Caco-2 (cell line): ENCODE results near the gene PROSER2. TPM values are rescaled to one million over a fixed set of nuclear protein-coding genes. Genes with fewer than 3 reads are reported as not detected.

ENCODE experiments used
- BruUV-seq: library from RNA; stranded (reverse); fragments of 400-500 nt; replicated peaks from 2 replicates; lab custom pipeline; 2021; lab: Mats Ljungman, UMichigan
- CTCF ChIA-PET: fragments of 300-600 bp; sonication (Branson Sonifier 250); formaldehyde crosslinking; loops from one replicate; lab custom pipeline; 2022; ENCODE audit warnings: antibody characterized with exemption; lab: Charles Lee
- POLR2A ChIA-PET: fragments of 300-600 bp; sonication (Branson Sonifier 250); formaldehyde crosslinking; loops from one replicate; lab custom pipeline; 2022; ENCODE audit warnings: antibody characterized with exemption; lab: Charles Lee
- DNase-seq, 2 experiments: peaks; one replicate each; pipeline versions ENCODE4 v3.0.0 to v3.0.0-alpha.2; 2020 to 2022
- H3K27me3 ChIP-seq: replicated peaks from 2 replicates; pipeline ENCODE4 v1.6.0; 2011; ENCODE audit warnings: low read length; ENCODE audit not compliant: control insufficient read depth, insufficient read depth
- H3K36me3 ChIP-seq: 2 replicates; pipeline ENCODE4 v1.5.1; 2011; ENCODE audit warnings: low read length; ENCODE audit not compliant: control insufficient read depth, insufficient read depth
- H3K4me1 ChIP-seq: fragments of 250-450 bp; sonication (Bioruptor Pico); 2 replicates; pipeline ENCODE4 v1.5.1; 2020; ENCODE audit warnings: mild to moderate bottlenecking
- H3K4me3 ChIP-seq: 2 replicates; pipeline ENCODE4 v1.5.1; 2011; ENCODE audit warnings: low read depth, mild to moderate bottlenecking, control low read depth, low read length
- H3K9me3 ChIP-seq: fragments of 250-450 bp; sonication (Bioruptor Pico); 2 replicates; pipeline ENCODE4 v1.5.1; 2020; ENCODE audit warnings: mild to moderate bottlenecking, moderate library complexity
- H3K27ac Mint-ChIP-seq: one replicate; pipeline ENCODE4 v1.8.0; 2022; ENCODE audit warnings: mixed read lengths; ENCODE audit not compliant: unreplicated experiment
- H3K27me3 Mint-ChIP-seq: one replicate; pipeline ENCODE4 v1.8.0; 2022; ENCODE audit warnings: mixed read lengths; ENCODE audit not compliant: insufficient read depth, unreplicated experiment
- H3K36me3 Mint-ChIP-seq: one replicate; pipeline ENCODE4 v1.8.0; 2022; ENCODE audit warnings: mild to moderate bottlenecking, mixed read lengths; ENCODE audit not compliant: insufficient read depth, unreplicated experiment
- H3K4me1 Mint-ChIP-seq: one replicate; pipeline ENCODE4 v1.8.0; 2022; ENCODE audit warnings: low read depth, mixed read lengths; ENCODE audit not compliant: unreplicated experiment
- H3K4me3 Mint-ChIP-seq: one replicate; pipeline ENCODE4 v1.8.0; 2022; ENCODE audit warnings: mild to moderate bottlenecking, moderate library complexity, mixed read lengths; ENCODE audit not compliant: unreplicated experiment
- H3K9me3 Mint-ChIP-seq: one replicate; pipeline ENCODE4 v1.8.0; 2022; ENCODE audit warnings: mixed read lengths; ENCODE audit not compliant: unreplicated experiment
- CTCF ChIP-seq, 2 experiments: fragments of 200-600 bp in 1 of 2; IDR thresholded peaks; 1 replicate in 1 of 2; 2 replicates in 1 of 2; pipeline versions ENCODE4 v1.5.1 to v1.8.0; 2011 to 2022; ENCODE audit warnings: antibody characterized with exemption in 1 of 2, control low read depth in 1 of 2, inconsistent platforms in 1 of 2, low read depth in 1 of 2, low read length in 1 of 2, mild to moderate bottlenecking in 1 of 2, moderate library complexity in 1 of 2; ENCODE audit not compliant: insufficient read depth in 1 of 2, severe bottlenecking in 1 of 2, unreplicated experiment in 1 of 2
- intact Hi-C: fragments of 100-400 bp; cut with micrococcal nuclease; formaldehyde crosslinking; loops from one replicate; pipeline ENCODE4 v1.10.0; 2022; ENCODE audit not compliant: unreplicated experiment
- total RNA-seq: library from RNA; stranded (reverse); gene quantifications from 2 replicates; pipeline ENCODE4 v1.2.3, GENCODE V29; 2022

The PROSER2 gene
- total RNA-seq, 1 experiment from 2014 or later: 134 TPM

GRCh38 chr10:11795101-11795920 is 27.8 kb upstream of the PROSER2 start:
- H3K27me3 Mint-ChIP-seq: no peaks in the 10 kb centered on the region
- peaks cover 46% of the 10 kb centered on the region for H3K4me1 Mint-ChIP-seq
- CTCF ChIA-PET: interaction anchor here (0.7 to 3.9 kb wide), 6 partner anchors 13 to 155 kb away, joined by 6 to 47 read pairs (median 10); no protein-coding TSS in a partner anchor
- intact Hi-C loops: no loop called here
- Histone ChIP-seq H3K27me3 (no peaks in the 10 kb centered on the region), H3K4me3 (no peak overlapping the region), H3K36me3 (no peaks in the 10 kb centered on the region), H3K4me1 (peaks cover 38% of the 10 kb centered on the region), H3K9me3 (no peaks in the 10 kb centered on the region)
- no TSS peak for BruUV-seq
- H3K4me3 Mint-ChIP-seq: peak overlapping the region; percentile 16
- H3K27ac Mint-ChIP-seq: peak overlapping the region; percentile 92
- no peak for TF ChIP-seq CTCF (IDR thresholded peaks at IDR 0.05; ENCODE audit: insufficient read depth in 1 of 2, low read depth in 1 of 2, low read length in 1 of 2, severe bottlenecking in 1 of 2, unreplicated experiment in 1 of 2)
- H3K36me3 Mint-ChIP-seq: peaks cover 16% of the 10 kb centered on the region
- H3K9me3 Mint-ChIP-seq: no peaks in the 10 kb centered on the region
- POLR2A ChIA-PET: interaction anchor here (0.6 to 2.8 kb wide), 8 partner anchors 25 to 1106 kb away, joined by 3 to 39 read pairs (median 4); no protein-coding TSS in a partner anchor
- peak in 1 of 2 experiments; percentile 38 for DNase-seq

GRCh38 chr10:11796474-11796873 is 26.7 kb upstream of the PROSER2 start:
- DNase-seq: no peak
- no peaks in the 10 kb centered on the region for H3K27me3 ChIP-seq
- peaks cover 16% of the 10 kb centered on the region for H3K36me3 Mint-ChIP-seq
- H3K9me3 ChIP-seq: no peaks in the 10 kb centered on the region
- BruUV-seq: no TSS peak
- H3K27ac Mint-ChIP-seq: no peak overlapping the region
- POLR2A ChIA-PET: interaction anchor here (0.6 to 0.7 kb wide), 2 partner anchors 21 to 843 kb away, joined by 4 to 6 read pairs; no protein-coding TSS in a partner anchor
- TF ChIP-seq CTCF (IDR thresholded peaks at IDR 0.05; ENCODE audit: insufficient read depth in 1 of 2, low read depth in 1 of 2, low read length in 1 of 2, severe bottlenecking in 1 of 2, unreplicated experiment in 1 of 2): no peak
- peaks cover 38% of the 10 kb centered on the region for H3K4me1 ChIP-seq
- intact Hi-C loops: no loop called here
- no peaks in the 10 kb centered on the region for H3K9me3 Mint-ChIP-seq
- H3K27me3 Mint-ChIP-seq: no peaks in the 10 kb centered on the region
- no peak overlapping the region for H3K4me3 Mint-ChIP-seq
- H3K36me3 ChIP-seq: no peaks in the 10 kb centered on the region
- no peak overlapping the region for H3K4me3 ChIP-seq
- CTCF ChIA-PET: no interaction called here
- peaks cover 46% of the 10 kb centered on the region for H3K4me1 Mint-ChIP-seq

- no peak overlapping the region for H3K4me3 ChIP-seq
- H3K27me3 Mint-ChIP-seq: no peaks in the 10 kb centered on the region
- DNase-seq: no peak
- H3K4me3 Mint-ChIP-seq: no peak overlapping the region
- no peaks in the 10 kb centered on the region for H3K27me3 ChIP-seq
- H3K9me3 Mint-ChIP-seq: no peaks in the 10 kb centered on the region
- ChIA-PET POLR2A (interaction anchor here (0.7 kb wide), 1 partner anchor 842 kb away, joined by 6 read pairs; no protein-coding TSS in a partner anchor), CTCF (no interaction called here)
- H3K9me3 ChIP-seq: no peaks in the 10 kb centered on the region
- no peak for TF ChIP-seq CTCF (IDR thresholded peaks at IDR 0.05; ENCODE audit: insufficient read depth in 1 of 2, low read depth in 1 of 2, low read length in 1 of 2, severe bottlenecking in 1 of 2, unreplicated experiment in 1 of 2)
- intact Hi-C loops: no loop called here
- H3K4me1 Mint-ChIP-seq: peaks cover 41% of the 10 kb centered on the region
- peaks cover 36% of the 10 kb centered on the region for H3K4me1 ChIP-seq
- no TSS peak for BruUV-seq
- peak overlapping the region; percentile 27 for H3K27ac Mint-ChIP-seq
- H3K36me3 ChIP-seq: no peaks in the 10 kb centered on the region
- peaks cover 11% of the 10 kb centered on the region for H3K36me3 Mint-ChIP-seq
Measured at GRCh38 chr10:11797281-11797680, 25.9 kb upstream of the PROSER2 start.
